CD14-positive monocyte (primary cell): ENCODE data around the gene GALNT1. TPM values are rescaled to one million over a fixed set of nuclear protein-coding genes. Genes with fewer than 3 reads are reported as not detected.

Experiments used
- DNase-seq, 3 donors: peaks; one replicate each; pipeline ENCODE4 v3.0.0-alpha.2; 2011 to 2022
- H2AFZ ChIP-seq: 2 replicates; pipeline ENCODE4 v1.6.0; 2012; ENCODE audit warnings: mild to moderate bottlenecking, low read depth, low read length, inconsistent platforms; ENCODE audit not compliant: insufficient read depth, poor library complexity, severe bottlenecking
- H3K27ac ChIP-seq, 2 donors: 1 replicate in 1 of 2; 2 replicates in 1 of 2; pipeline ENCODE4 v1.5.1; 2012 to 2013; ENCODE audit warnings: low read length in 2 of 2, control low read depth in 1 of 2, inconsistent platforms in 1 of 2, low read depth in 1 of 2, mild to moderate bottlenecking in 1 of 2
- H3K27me3 ChIP-seq, 2 donors: one replicate each; pipeline versions ENCODE4 v1.6.0 to v1.6.1; 2011 to 2013; ENCODE audit warnings: low read length in 2 of 2; ENCODE audit not compliant: control insufficient read depth in 2 of 2, insufficient read depth in 2 of 2
- H3K36me3 ChIP-seq, 2 donors: replicated peaks in 1 of 2; 1 replicate in 1 of 2; 2 replicates in 1 of 2; pipeline versions ENCODE4 v1.5.1 to v1.6.1; 2012 to 2013; ENCODE audit warnings: low read length in 2 of 2, control low read depth in 1 of 2, inconsistent platforms in 1 of 2, mild to moderate bottlenecking in 1 of 2; ENCODE audit not compliant: insufficient read depth in 2 of 2, control insufficient read depth in 1 of 2
- H3K4me1 ChIP-seq, 2 donors: 1 replicate in 1 of 2; 2 replicates in 1 of 2; pipeline versions ENCODE4 v1.5.1 to v1.6.1; 2012 to 2013; ENCODE audit warnings: low read length in 2 of 2, control low read depth in 1 of 2, inconsistent platforms in 1 of 2, mild to moderate bottlenecking in 1 of 2, moderate library complexity in 1 of 2; ENCODE audit not compliant: insufficient read depth in 2 of 2, control insufficient read depth in 1 of 2
- H3K4me2 ChIP-seq: replicated peaks from 2 replicates; pipeline ENCODE3; 2012; ENCODE audit warnings: low read length, moderate library complexity, mild to moderate bottlenecking; ENCODE audit not compliant: poor library complexity, severe bottlenecking; ENCODE audit errors: extremely low read depth
- H3K4me3 ChIP-seq, 3 experiments: fragments of 200-600 bp in 1 of 3; sonication (generic) in 1 of 3; replicated peaks in 1 of 3; 1 replicate in 2 of 3; 2 replicates in 1 of 3; pipeline ENCODE4 v1.5.1; 2011 to 2013; ENCODE audit warnings: low read length in 3 of 3, mild to moderate bottlenecking in 3 of 3, control low read depth in 2 of 3, low read depth in 2 of 3, inconsistent platforms in 1 of 3, moderate library complexity in 1 of 3
- H3K79me2 ChIP-seq: 2 replicates; pipeline ENCODE4 v1.6.0; 2012; ENCODE audit warnings: mild to moderate bottlenecking, control low read depth, inconsistent platforms, low read length, moderate library complexity; ENCODE audit not compliant: insufficient read depth
- H3K9ac ChIP-seq: 2 replicates; pipeline ENCODE4 v1.6.0; 2017; ENCODE audit warnings: low read length, mild to moderate bottlenecking; ENCODE audit not compliant: insufficient read depth, poor library complexity, severe bottlenecking
- H3K9me3 ChIP-seq, 2 donors: replicated peaks in 1 of 2; 1 replicate in 1 of 2; 2 replicates in 1 of 2; pipeline versions ENCODE4 v1.5.1 to v1.6.1; 2012 to 2013; ENCODE audit warnings: low read length in 2 of 2, control low read depth in 1 of 2; ENCODE audit not compliant: control insufficient read depth in 1 of 2, insufficient read depth in 1 of 2
- H4K20me1 ChIP-seq: 2 replicates; pipeline ENCODE4 v1.6.0; 2012; ENCODE audit warnings: mild to moderate bottlenecking, low read length, control low read depth, moderate library complexity; ENCODE audit not compliant: insufficient read depth
- H3K27ac Mint-ChIP-seq, 7 donors: one replicate each; pipeline ENCODE4 v1.8.0; 2020; ENCODE audit warnings: mild to moderate bottlenecking in 7 of 7, mixed read lengths in 7 of 7, moderate library complexity in 6 of 7, inconsistent platforms in 2 of 7
- H3K27me3 Mint-ChIP-seq, 3 donors: one replicate each; pipeline ENCODE4 v1.8.0; 2021 to 2022; ENCODE audit warnings: low read depth in 3 of 3, mild to moderate bottlenecking in 3 of 3, mixed read lengths in 3 of 3, moderate library complexity in 3 of 3, inconsistent platforms in 1 of 3
- H3K36me3 Mint-ChIP-seq, 2 donors: one replicate each; pipeline ENCODE4 v1.8.0; 2020; ENCODE audit warnings: mixed read lengths in 2 of 2, inconsistent platforms in 1 of 2, mild to moderate bottlenecking in 1 of 2
- H3K4me1 Mint-ChIP-seq: one replicate; pipeline ENCODE4 v1.8.0; 2020; ENCODE audit warnings: mild to moderate bottlenecking, mixed read lengths
- H3K4me3 Mint-ChIP-seq, 2 donors: one replicate each; pipeline ENCODE4 v1.8.0; 2020; ENCODE audit warnings: mild to moderate bottlenecking in 2 of 2, mixed read lengths in 2 of 2, moderate library complexity in 1 of 2
- H3K9me3 Mint-ChIP-seq, 7 donors: one replicate each; pipeline ENCODE4 v1.8.0; 2020 to 2022; ENCODE audit warnings: mixed read lengths in 7 of 7, mild to moderate bottlenecking in 6 of 7, moderate library complexity in 6 of 7, inconsistent platforms in 2 of 7
- WGBS: methylation state at CpG from one replicate; pipeline ENCODE4 v1.1.5; 2013; ENCODE audit warnings: missing lambda C conversion rate; ENCODE audit not compliant: insufficient coverage; 5-methylcytosine and 5-hydroxymethylcytosine counted together
- intact Hi-C, 2 donors: fragments of 100-400 bp; cut with micrococcal nuclease; formaldehyde crosslinking; loops; one replicate each; pipeline versions ENCODE4 v1.15.0 to v1.15.1; 2023
- polyA plus RNA-seq, 3 donors: library from polyadenylated mRNA; depleted of rRNA in 1 of 3; unstranded in 2 of 3; stranded (reverse) in 1 of 3; fragments of 300-500 nt in 2 of 3; fragments of >200 nt in 1 of 3; fragmentation: Illumina TruSeq in 2 of 3; gene quantifications; 1 replicate in 2 of 3; 2 replicates in 1 of 3; pipeline ENCODE4 v1.2.3, GENCODE V29; 2012 to 2021
- TF ChIP-seq, protein P1 (sequence below): fragments of 200-600 bp; IDR thresholded peaks from one replicate; pipeline ENCODE4 v1.8.0; 2022; ENCODE audit warnings: antibody characterized with exemption, mild to moderate bottlenecking

Gene GALNT1
- polyA plus RNA-seq, 3 donors: 16.8 to 58.5 (median 22.9) TPM

DNA sequence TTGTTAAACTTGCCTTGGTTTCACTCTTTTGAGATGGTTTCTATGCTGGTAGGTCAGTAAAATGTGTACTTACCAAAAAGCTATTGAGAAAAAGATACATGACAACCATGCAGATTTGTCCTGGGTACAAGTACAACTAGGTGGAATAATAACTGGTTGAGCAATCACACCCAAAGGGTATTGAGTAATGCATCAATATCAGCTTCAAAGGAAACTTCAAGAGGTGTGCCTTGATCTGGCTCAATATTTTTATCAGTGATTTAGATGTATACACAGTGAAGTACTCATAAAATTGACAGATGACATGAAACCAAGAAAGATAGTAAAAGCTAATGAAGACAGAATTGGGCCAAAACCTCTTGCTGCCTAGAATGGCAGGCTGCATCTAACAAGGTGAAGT, 21.7 kb upstream of the GALNT1 start:
- no peak overlapping the region for H2AFZ ChIP-seq
- Mint-ChIP-seq H3K4me1 (peaks cover 4% of the 10 kb centered on the region), H3K9me3 (peaks cover 0 to 4% (median 0%) of the 10 kb centered on the region in 7 donors), H3K4me3 (no peak overlapping the region), H3K27ac (no peak overlapping the region), H3K27me3 (peaks cover 0 to 3% (median 2%) of the 10 kb centered on the region in 3 donors), H3K36me3 (no peaks in the 10 kb centered on the region)
- no peak overlapping the region for H3K4me3 ChIP-seq
- TF ChIP-seq, protein P1, sequence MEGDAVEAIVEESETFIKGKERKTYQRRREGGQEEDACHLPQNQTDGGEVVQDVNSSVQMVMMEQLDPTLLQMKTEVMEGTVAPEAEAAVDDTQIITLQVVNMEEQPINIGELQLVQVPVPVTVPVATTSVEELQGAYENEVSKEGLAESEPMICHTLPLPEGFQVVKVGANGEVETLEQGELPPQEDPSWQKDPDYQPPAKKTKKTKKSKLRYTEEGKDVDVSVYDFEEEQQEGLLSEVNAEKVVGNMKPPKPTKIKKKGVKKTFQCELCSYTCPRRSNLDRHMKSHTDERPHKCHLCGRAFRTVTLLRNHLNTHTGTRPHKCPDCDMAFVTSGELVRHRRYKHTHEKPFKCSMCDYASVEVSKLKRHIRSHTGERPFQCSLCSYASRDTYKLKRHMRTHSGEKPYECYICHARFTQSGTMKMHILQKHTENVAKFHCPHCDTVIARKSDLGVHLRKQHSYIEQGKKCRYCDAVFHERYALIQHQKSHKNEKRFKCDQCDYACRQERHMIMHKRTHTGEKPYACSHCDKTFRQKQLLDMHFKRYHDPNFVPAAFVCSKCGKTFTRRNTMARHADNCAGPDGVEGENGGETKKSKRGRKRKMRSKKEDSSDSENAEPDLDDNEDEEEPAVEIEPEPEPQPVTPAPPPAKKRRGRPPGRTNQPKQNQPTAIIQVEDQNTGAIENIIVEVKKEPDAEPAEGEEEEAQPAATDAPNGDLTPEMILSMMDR: no peak
- no peaks in the 10 kb centered on the region for H3K36me3 ChIP-seq
- intact Hi-C loops: no loop called here
- no peaks in the 10 kb centered on the region for H3K27me3 ChIP-seq
- H3K4me1 ChIP-seq: no peaks in the 10 kb centered on the region
- no peak overlapping the region for H3K9ac ChIP-seq
- H3K27ac ChIP-seq: no peak overlapping the region
- H3K9me3 ChIP-seq: no peaks in the 10 kb centered on the region
- DNase-seq: no peak
- no peak overlapping the region for H3K4me2 ChIP-seq
- H4K20me1 ChIP-seq: no peaks in the 10 kb centered on the region
- H3K79me2 ChIP-seq: no peaks in the 10 kb centered on the region

DNA sequence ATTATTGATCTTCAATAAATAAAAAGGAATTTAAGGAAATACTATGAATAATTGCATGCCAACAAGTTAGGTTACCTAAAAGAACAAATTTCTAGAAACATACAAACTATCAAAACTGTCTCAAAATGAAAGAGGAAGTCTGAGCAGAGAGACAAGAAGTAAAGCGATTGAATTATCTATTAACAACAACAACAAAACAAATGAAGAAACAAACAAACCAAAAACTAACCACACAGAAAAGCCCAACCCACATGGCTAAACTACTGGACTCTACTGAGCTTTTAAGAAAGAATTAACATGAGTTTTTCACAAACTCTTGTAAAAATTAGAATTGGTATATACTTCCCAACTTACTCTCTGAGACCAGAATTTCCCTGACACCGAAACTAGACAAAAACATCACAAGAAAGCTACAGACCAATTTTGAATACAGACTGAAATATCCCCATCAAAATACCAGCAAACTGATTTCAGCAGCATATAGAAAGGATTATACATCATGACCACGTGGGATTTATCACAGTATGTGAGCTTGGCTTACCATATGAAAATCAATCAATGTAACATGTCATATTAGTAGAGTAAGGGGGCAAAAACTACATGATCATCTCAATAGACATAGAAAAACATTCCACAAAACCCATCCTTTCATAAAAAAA, 16.6 kb upstream of the GALNT1 start:
- Histone ChIP-seq H3K9me3 (no peaks in the 10 kb centered on the region), H3K27ac (no peak overlapping the region), H3K4me2 (peak overlapping the region; percentile 33), H2AFZ (peak overlapping the region; percentile 19), H3K36me3 (no peaks in the 10 kb centered on the region), H3K4me1 (no peaks in the 10 kb centered on the region), H3K79me2 (no peaks in the 10 kb centered on the region), H4K20me1 (no peaks in the 10 kb centered on the region), H3K4me3 (no peak overlapping the region), H3K27me3 (no peaks in the 10 kb centered on the region), H3K9ac (no peak overlapping the region)
- no peak for DNase-seq
- TF ChIP-seq, protein P1: no peak
- H3K36me3 Mint-ChIP-seq: no peaks in the 10 kb centered on the region
- H3K27me3 Mint-ChIP-seq: peaks cover 0 to 3% (median 2%) of the 10 kb centered on the region in 3 donors
- WGBS: no CpG with 5 or more reads among the region's 3 CpGs
- H3K4me3 Mint-ChIP-seq: peak overlapping the region in 1 of 2 donors; percentile 43
- H3K9me3 Mint-ChIP-seq: no peaks in the 10 kb centered on the region
- intact Hi-C loops: no loop called here
- H3K27ac Mint-ChIP-seq: peak overlapping the region in 2 of 7 donors; percentile 12 to 48
- peaks cover 7% of the 10 kb centered on the region for H3K4me1 Mint-ChIP-seq
